Activated CD4-positive, alpha-beta T cell treated with anti-CD3 and anti-CD28 coated beads, Interleukin-2, amount 10 ng/mL, durations not matched to agents 24 days and 14 days (primary cell): ENCODE measurements around the gene TMEM72. TPM values are rescaled to one million over a fixed set of nuclear protein-coding genes. Genes with fewer than 3 reads are reported as not detected.

Source experiments
- DNase-seq: peaks from one replicate; pipeline ENCODE4 v3.0.0; 2022
- H3K27ac Mint-ChIP-seq: one replicate; pipeline ENCODE4 v1.8.0; 2022; ENCODE audit warnings: mild to moderate bottlenecking, mixed read lengths
- H3K27me3 Mint-ChIP-seq: one replicate; pipeline ENCODE4 v1.8.0; 2022; ENCODE audit warnings: mixed read lengths
- H3K36me3 Mint-ChIP-seq: one replicate; pipeline ENCODE4 v1.8.0; 2022; ENCODE audit warnings: low read depth, mild to moderate bottlenecking, mixed read lengths
- H3K4me1 Mint-ChIP-seq: one replicate; pipeline ENCODE4 v1.8.0; 2021; ENCODE audit warnings: mixed read lengths
- H3K4me3 Mint-ChIP-seq: one replicate; pipeline ENCODE4 v1.8.0; 2022; ENCODE audit warnings: mild to moderate bottlenecking, moderate library complexity, mixed read lengths
- H3K9me3 Mint-ChIP-seq: one replicate; pipeline ENCODE4 v1.8.0; 2021; ENCODE audit warnings: mixed read lengths
- intact Hi-C: fragments of 100-400 bp; cut with micrococcal nuclease; formaldehyde crosslinking; loops from one replicate; pipeline ENCODE4 v1.15.1; 2023
- total RNA-seq: library from RNA; stranded (reverse); gene quantifications from 2 replicates; pipeline ENCODE4 v1.2.3, GENCODE V29; 2022

Gene TMEM72
- total RNA-seq, 1 donor from 2014 or later: not detected

GRCh38 chr10:44880090-44880715 lies 30.9 kb upstream of the TMEM72 start:
- H3K27me3 Mint-ChIP-seq: peaks cover 9% of the 10 kb centered on the region
- peak overlapping the region; percentile 35 for H3K4me3 Mint-ChIP-seq
- intact Hi-C loops: no loop called here
- peak overlapping the region; percentile 4 for H3K27ac Mint-ChIP-seq
- peaks cover 11% of the 10 kb centered on the region for H3K4me1 Mint-ChIP-seq
- no peak for DNase-seq
- no peaks in the 10 kb centered on the region for H3K9me3 Mint-ChIP-seq
- no peaks in the 10 kb centered on the region for H3K36me3 Mint-ChIP-seq

GRCh38 chr10:44881649-44882048 lies 29.5 kb upstream of the TMEM72 start:
- DNase-seq: no peak
- Mint-ChIP-seq H3K36me3 (no peaks in the 10 kb centered on the region), H3K4me3 (no peak overlapping the region), H3K27me3 (peaks cover 9% of the 10 kb centered on the region), H3K4me1 (peaks cover 11% of the 10 kb centered on the region), H3K9me3 (no peaks in the 10 kb centered on the region), H3K27ac (no peak overlapping the region)
- intact Hi-C loops: no loop called here

GRCh38 chr10:44882166-44882720 lies 28.9 kb upstream of the TMEM72 start:
- Mint-ChIP-seq H3K27ac (no peak overlapping the region), H3K4me1 (peaks cover 11% of the 10 kb centered on the region), H3K9me3 (no peaks in the 10 kb centered on the region), H3K36me3 (no peaks in the 10 kb centered on the region), H3K27me3 (peaks cover 9% of the 10 kb centered on the region), H3K4me3 (no peak overlapping the region)
- intact Hi-C loops: no loop called here
- DNase-seq: no peak

GRCh38 chr10:44883593-44884331 lies 27.4 kb upstream of the TMEM72 start:
- Mint-ChIP-seq H3K36me3 (no peaks in the 10 kb centered on the region), H3K27me3 (peaks cover 9% of the 10 kb centered on the region), H3K27ac (no peak overlapping the region), H3K4me3 (no peak overlapping the region), H3K9me3 (no peaks in the 10 kb centered on the region), H3K4me1 (peaks cover 8% of the 10 kb centered on the region)
- no peak for DNase-seq
- intact Hi-C loops: no loop called here

GRCh38 chr10:44885710-44886109 lies 25.4 kb upstream of the TMEM72 start:
- Mint-ChIP-seq H3K27ac (no peak overlapping the region), H3K9me3 (no peaks in the 10 kb centered on the region), H3K27me3 (peaks cover 10% of the 10 kb centered on the region), H3K4me1 (no peaks in the 10 kb centered on the region), H3K36me3 (no peaks in the 10 kb centered on the region), H3K4me3 (no peak overlapping the region)
- no peak for DNase-seq
- intact Hi-C loops: no loop called here

- intact Hi-C loops: no loop called here
- DNase-seq: no peak
- Mint-ChIP-seq H3K4me1 (no peaks in the 10 kb centered on the region), H3K9me3 (no peaks in the 10 kb centered on the region), H3K36me3 (no peaks in the 10 kb centered on the region), H3K27ac (no peak overlapping the region), H3K4me3 (no peak overlapping the region), H3K27me3 (peaks cover 12% of the 10 kb centered on the region)
Observed at GRCh38 chr10:44886966-44887365, 24.2 kb upstream of the TMEM72 start.

GRCh38 chr10:44888886-44889285 lies 22.3 kb upstream of the TMEM72 start:
- peaks cover 9% of the 10 kb centered on the region for H3K27me3 Mint-ChIP-seq
- H3K4me1 Mint-ChIP-seq: no peaks in the 10 kb centered on the region
- intact Hi-C loops: no loop called here
- H3K36me3 Mint-ChIP-seq: no peaks in the 10 kb centered on the region
- no peak for DNase-seq
- no peak overlapping the region for H3K4me3 Mint-ChIP-seq
- no peak overlapping the region for H3K27ac Mint-ChIP-seq
- no peaks in the 10 kb centered on the region for H3K9me3 Mint-ChIP-seq

- Mint-ChIP-seq H3K36me3 (no peaks in the 10 kb centered on the region), H3K4me3 (no peak overlapping the region), H3K9me3 (no peaks in the 10 kb centered on the region), H3K27ac (no peak overlapping the region), H3K4me1 (no peaks in the 10 kb centered on the region), H3K27me3 (peaks cover 5% of the 10 kb centered on the region)
- intact Hi-C loops: no loop called here
- no peak for DNase-seq
Observed at GRCh38 chr10:44889834-44890233, 21.3 kb upstream of the TMEM72 start.

GRCh38 chr10:44890696-44891563 lies 20.2 kb upstream of the TMEM72 start:
- Mint-ChIP-seq H3K9me3 (no peaks in the 10 kb centered on the region), H3K27ac (no peak overlapping the region), H3K36me3 (no peaks in the 10 kb centered on the region), H3K27me3 (peaks cover 5% of the 10 kb centered on the region), H3K4me1 (no peaks in the 10 kb centered on the region), H3K4me3 (no peak overlapping the region)
- intact Hi-C loops: no loop called here
- DNase-seq: no peak

GRCh38 chr10:44891721-44892120 lies 19.4 kb upstream of the TMEM72 start:
- no peak for DNase-seq
- intact Hi-C loops: no loop called here
- Mint-ChIP-seq H3K27me3 (peaks cover 5% of the 10 kb centered on the region), H3K27ac (no peak overlapping the region), H3K4me3 (no peak overlapping the region), H3K36me3 (no peaks in the 10 kb centered on the region), H3K4me1 (no peaks in the 10 kb centered on the region), H3K9me3 (no peaks in the 10 kb centered on the region)

GRCh38 chr10:44893604-44894468 lies 17.3 kb upstream of the TMEM72 start:
- H3K9me3 Mint-ChIP-seq: no peaks in the 10 kb centered on the region

GRCh38 chr10:44894691-44895090 lies 16.4 kb upstream of the TMEM72 start:
- DNase-seq: no peak
- H3K27ac Mint-ChIP-seq: no peak overlapping the region
- no peaks in the 10 kb centered on the region for H3K4me1 Mint-ChIP-seq
- no peaks in the 10 kb centered on the region for H3K9me3 Mint-ChIP-seq
- H3K36me3 Mint-ChIP-seq: no peaks in the 10 kb centered on the region
- intact Hi-C loops: no loop called here
- H3K27me3 Mint-ChIP-seq: peaks cover 5% of the 10 kb centered on the region
- no peak overlapping the region for H3K4me3 Mint-ChIP-seq

More at GRCh38 chr10:44893604-44894468, 17.3 kb upstream of the TMEM72 start:
- peaks cover 5% of the 10 kb centered on the region for H3K27me3 Mint-ChIP-seq
- H3K27ac Mint-ChIP-seq: no peak overlapping the region
- DNase-seq: no peak
- no peaks in the 10 kb centered on the region for H3K4me1 Mint-ChIP-seq
- intact Hi-C loops: no loop called here
- H3K36me3 Mint-ChIP-seq: no peaks in the 10 kb centered on the region
- H3K4me3 Mint-ChIP-seq: no peak overlapping the region

GRCh38 chr10:44895280-44895679 lies 15.9 kb upstream of the TMEM72 start:
- Mint-ChIP-seq H3K4me3 (no peak overlapping the region), H3K36me3 (no peaks in the 10 kb centered on the region), H3K9me3 (no peaks in the 10 kb centered on the region), H3K27ac (no peak overlapping the region), H3K27me3 (peaks cover 5% of the 10 kb centered on the region), H3K4me1 (no peaks in the 10 kb centered on the region)
- no peak for DNase-seq
- intact Hi-C loops: no loop called here
